HCT116 (cell line): Measurements from ENCODE around the gene SAPCD2. TPM values are rescaled to one million over a fixed set of nuclear protein-coding genes. Genes with fewer than 3 reads are reported as not detected.

ENCODE experiments used
- ATAC-seq: fragments of 200-7000 bp; cut with Tn5 transposase; 2 replicates; pipeline ENCODE4 v1.9.1; 2020; ENCODE audit warnings: mild to moderate bottlenecking, moderate library complexity
- BruUV-seq: library from RNA; stranded (reverse); fragments of 400-500 nt; replicated peaks from 2 replicates; lab custom pipeline; 2021; lab: Mats Ljungman, UMichigan
- CTCF ChIA-PET: fragments of 300-600 bp; sonication (Branson Sonifier 250); formaldehyde crosslinking; loops from one replicate; lab custom pipeline; 2021; ENCODE audit warnings: antibody characterized with exemption; lab: Charles Lee
- POLR2A ChIA-PET: fragments of 300-600, 350-600 bp; sonication (Branson Sonifier 250); formaldehyde crosslinking; loops from one replicate; lab custom pipeline; 2021; ENCODE audit warnings: antibody characterized with exemption; lab: Charles Lee
- RAD21 ChIA-PET, 2 experiments: fragments of 300-600 bp; sonication (Branson Sonifier 250); formaldehyde crosslinking; loops; one replicate each; lab custom pipeline; 2023; ENCODE audit warnings: low total read pairs in 2 of 2; ENCODE audit not compliant: uncharacterized antibody in 2 of 2, unreplicated experiment in 2 of 2, low non-redundant PET in 1 of 2; lab: Charles Lee
- DNase-seq: peaks from one replicate; pipeline ENCODE4 v3.0.0-alpha.2; 2010; ENCODE audit warnings: low read depth, low spot score
- H2AFZ ChIP-seq: fragments of 200-600 bp; shearing (Covaris generic), sonication (generic); 2 replicates; pipeline ENCODE4 v1.6.1; 2017; ENCODE audit warnings: low read depth, mixed run types, mixed read lengths, antibody characterized with exemption, low read length; ENCODE audit not compliant: poor library complexity, severe bottlenecking
- H3K27ac ChIP-seq: 2 replicates; pipeline ENCODE4 v1.5.1; 2012; ENCODE audit warnings: low read depth, low read length
- H3K27me3 ChIP-seq: fragments of 200-600 bp; sonication (generic); 2 replicates; pipeline ENCODE4 v1.6.1; 2016; ENCODE audit warnings: mixed run types, low read length, mixed read lengths; ENCODE audit not compliant: insufficient read depth
- H3K36me3 ChIP-seq, 2 experiments: fragments of 200-500 bp in 1 of 2; fragments of 200-600 bp in 1 of 2; sonication (Bioruptor generic) in 1 of 2; sonication (generic) in 1 of 2; 2 replicates each; pipeline versions ENCODE4 v1.5.1 to v1.6.1; 2014 to 2016; ENCODE audit warnings: low read length in 2 of 2, inconsistent platforms in 1 of 2, mixed read lengths in 1 of 2, mixed run types in 1 of 2; ENCODE audit not compliant: insufficient read depth in 2 of 2, control insufficient read depth in 1 of 2
- H3K4me1 ChIP-seq, 2 experiments: fragments of 200-600 bp in 1 of 2; sonication (generic) in 1 of 2; 2 replicates each; pipeline versions ENCODE4 v1.5.1 to v1.6.1; 2012 to 2017; ENCODE audit warnings: low read length in 2 of 2, inconsistent platforms in 1 of 2, mild to moderate bottlenecking in 1 of 2, mixed read lengths in 1 of 2, mixed run types in 1 of 2, moderate library complexity in 1 of 2; ENCODE audit not compliant: insufficient read depth in 2 of 2, control insufficient read depth in 1 of 2
- H3K4me2 ChIP-seq: fragments of 200-600 bp; sonication (generic); 2 replicates; pipeline ENCODE4 v1.6.1; 2017; ENCODE audit warnings: mixed run types, low read length, mixed read lengths
- H3K4me3 ChIP-seq, 2 experiments: fragments of 200-600 bp in 1 of 2; sonication (generic) in 1 of 2; replicated peaks in 1 of 2; 2 replicates each; pipeline ENCODE4 v1.5.1; 2011 to 2016; ENCODE audit warnings: low read length in 2 of 2, control low read depth in 1 of 2, low read depth in 1 of 2, mild to moderate bottlenecking in 1 of 2, mixed read lengths in 1 of 2, mixed run types in 1 of 2
- H3K79me2 ChIP-seq: fragments of 200-600 bp; sonication (generic); 2 replicates; pipeline ENCODE4 v1.6.1; 2017; ENCODE audit warnings: mild to moderate bottlenecking, mixed run types, low read length, moderate library complexity, mixed read lengths; ENCODE audit not compliant: insufficient read depth
- H3K9ac ChIP-seq: fragments of 200-600 bp; sonication (generic); 2 replicates; pipeline ENCODE4 v1.6.1; 2016; ENCODE audit warnings: low read length, mixed read lengths
- H3K9me2 ChIP-seq: fragments of 200-600 bp; sonication (generic), shearing (Covaris generic); 2 replicates; pipeline ENCODE4 v1.6.1; 2017; ENCODE audit warnings: mixed run types, mild to moderate bottlenecking, moderate library complexity; ENCODE audit not compliant: insufficient read depth
- H3K9me3 ChIP-seq, 2 experiments: fragments of 200-500 bp in 1 of 2; fragments of 200-600 bp in 1 of 2; sonication (Bioruptor generic) in 1 of 2; sonication (generic) in 1 of 2; 2 replicates each; pipeline ENCODE4 v1.6.1; 2014 to 2017; ENCODE audit warnings: low read length in 2 of 2, mixed read lengths in 2 of 2, inconsistent platforms in 1 of 2, low read depth in 1 of 2, mild to moderate bottlenecking in 1 of 2, mixed run types in 1 of 2, moderate library complexity in 1 of 2; ENCODE audit not compliant: control insufficient read depth in 1 of 2, insufficient read depth in 1 of 2
- H4K20me1 ChIP-seq: fragments of 200-600 bp; sonication (generic), shearing (Covaris generic); 2 replicates; pipeline ENCODE4 v1.6.1; 2017; ENCODE audit warnings: mixed run types, mild to moderate bottlenecking, moderate library complexity; ENCODE audit not compliant: insufficient read depth
- ATF3 ChIP-seq: IDR thresholded peaks from 2 replicates; pipeline ENCODE4 v1.6.1; 2012
- CBX3 ChIP-seq: IDR thresholded peaks from 2 replicates; pipeline ENCODE4 v1.6.1; 2012; ENCODE audit warnings: low read depth
- CEBPB ChIP-seq: IDR thresholded peaks from 2 replicates; pipeline ENCODE4 v1.6.1; 2012; ENCODE audit warnings: low read depth
- EGR1 ChIP-seq: IDR thresholded peaks from 2 replicates; pipeline ENCODE4 v1.6.1; 2012; ENCODE audit warnings: low read depth
- ELF1 ChIP-seq: IDR thresholded peaks from 2 replicates; pipeline ENCODE4 v1.6.1; 2012; ENCODE audit warnings: low read depth, borderline replicate concordance
- EZH2phosphoT487 ChIP-seq: fragments of 200-600 bp; IDR thresholded peaks from 2 replicates; pipeline ENCODE4 v1.6.1; 2018; ENCODE audit warnings: antibody characterized with exemption, borderline replicate concordance
- FOSL1 ChIP-seq: IDR thresholded peaks from 2 replicates; pipeline ENCODE4 v1.6.1; 2012; ENCODE audit warnings: low read depth
- JUND ChIP-seq: IDR thresholded peaks from 2 replicates; pipeline ENCODE4 v1.6.1; 2012
- POLR2A ChIP-seq: IDR thresholded peaks from 2 replicates; pipeline ENCODE4 v1.7.0; 2011; ENCODE audit warnings: borderline replicate concordance; ENCODE audit not compliant: insufficient read depth, insufficient read length; ENCODE audit errors: extremely low read depth
- POLR2AphosphoS5 ChIP-seq: IDR thresholded peaks from 2 replicates; pipeline ENCODE4 v1.6.1; 2011; ENCODE audit warnings: mild to moderate bottlenecking, low read depth, low read length, moderate library complexity
- SP1 ChIP-seq: IDR thresholded peaks from 2 replicates; pipeline ENCODE4 v1.6.1; 2012; ENCODE audit warnings: low read depth
- TCF7L2 ChIP-seq: IDR thresholded peaks from 2 replicates; pipeline ENCODE4 v1.7.0; 2011; ENCODE audit warnings: borderline replicate concordance, inconsistent platforms; ENCODE audit not compliant: insufficient read depth, insufficient read length; ENCODE audit errors: extremely low read depth
- YY1 ChIP-seq: IDR thresholded peaks from 2 replicates; pipeline ENCODE4 v1.6.1; 2011; ENCODE audit warnings: low read length, low read depth, moderate library complexity, mild to moderate bottlenecking; ENCODE audit not compliant: insufficient replicate concordance; ENCODE audit errors: extremely low read depth
- ZBTB33 ChIP-seq: IDR thresholded peaks from 2 replicates; pipeline ENCODE4 v1.6.1; 2011; ENCODE audit warnings: mild to moderate bottlenecking, low read length, moderate library complexity; ENCODE audit not compliant: insufficient replicate concordance; ENCODE audit errors: extremely low read depth
- ZFX ChIP-seq: fragments of 450-650 bp; IDR thresholded peaks from 2 replicates; pipeline ENCODE4 v1.6.1; 2017
- ZNF274 ChIP-seq: fragments of 200-500 bp; sonication (Bioruptor generic); IDR thresholded peaks from 2 replicates; pipeline ENCODE4 v1.6.1; 2014; ENCODE audit warnings: mild to moderate bottlenecking, low read depth, low read length, inconsistent platforms
- intact Hi-C: fragments of 100-400 bp; cut with micrococcal nuclease; formaldehyde crosslinking; loops from 2 replicates; pipeline ENCODE4 v1.10.0; 2022
- total RNA-seq: library from RNA; stranded (reverse); gene quantifications from one replicate; pipeline ENCODE4 v1.2.1, GENCODE V29; 2021; ENCODE audit not compliant: unreplicated experiment
- TF ChIP-seq, protein P1 (sequence below): IDR thresholded peaks from 2 replicates; pipeline ENCODE4 v1.6.1; 2012; ENCODE audit warnings: low read depth
- TF ChIP-seq, protein P2 (sequence below), 3 experiments: fragments of 200-600 bp in 1 of 3; sonication (generic) in 1 of 3; IDR thresholded peaks in 2 of 3; conservative IDR thresholded peaks in 1 of 3; 2 replicates each; pipeline ENCODE4 v1.5.1; 2012 to 2017; ENCODE audit warnings: low read depth in 2 of 3, low read length in 2 of 3, antibody characterized with exemption in 1 of 3, borderline replicate concordance in 1 of 3, control low read depth in 1 of 3, mild to moderate bottlenecking in 1 of 3, mixed read lengths in 1 of 3, mixed run types in 1 of 3, moderate library complexity in 1 of 3; ENCODE audit not compliant: insufficient read depth in 1 of 3
- TF ChIP-seq, protein P3 (sequence below): IDR thresholded peaks from 2 replicates; pipeline ENCODE4 v1.6.1; 2012

Gene SAPCD2
- total RNA-seq, 1 experiment from 2014 or later, result 71.7 TPM

GRCh38 chr9:137041124-137041523 lies 29.2 kb downstream of the SAPCD2 start:
- Histone ChIP-seq H3K79me2 (peaks cover 24% of the 10 kb centered on the region; the same call in 1 of the 2 replicates), H3K27me3 (no peaks in the 10 kb centered on the region), H3K4me1 (peaks cover 12 to 23% of the 10 kb centered on the region in 2 experiments), H2AFZ (no peak overlapping the region), H3K36me3 (peaks cover 3 to 7% of the 10 kb centered on the region in 2 experiments; a peak in 2 of 4 replicates), H4K20me1 (no peaks in the 10 kb centered on the region), H3K9ac (no peak overlapping the region), H3K4me3 (no peak overlapping the region), H3K27ac (no peak overlapping the region), H3K9me3 (no peaks in the 10 kb centered on the region), H3K4me2 (no peak overlapping the region), H3K9me2 (no peaks in the 10 kb centered on the region)
- TF ChIP-seq ZBTB33 (no peak), YY1 (no peak), JUND (no peak), EZH2phosphoT487 (no peak), ELF1 (no peak), CBX3 (no peak), CEBPB (no peak), EGR1 (no peak), SP1 (no peak), ZNF274 (no peak), TCF7L2 (no peak), ZFX (no peak), POLR2A (no peak), FOSL1 (no peak), POLR2AphosphoS5 (no peak), ATF3 (no peak)
- TF ChIP-seq, protein P1, sequence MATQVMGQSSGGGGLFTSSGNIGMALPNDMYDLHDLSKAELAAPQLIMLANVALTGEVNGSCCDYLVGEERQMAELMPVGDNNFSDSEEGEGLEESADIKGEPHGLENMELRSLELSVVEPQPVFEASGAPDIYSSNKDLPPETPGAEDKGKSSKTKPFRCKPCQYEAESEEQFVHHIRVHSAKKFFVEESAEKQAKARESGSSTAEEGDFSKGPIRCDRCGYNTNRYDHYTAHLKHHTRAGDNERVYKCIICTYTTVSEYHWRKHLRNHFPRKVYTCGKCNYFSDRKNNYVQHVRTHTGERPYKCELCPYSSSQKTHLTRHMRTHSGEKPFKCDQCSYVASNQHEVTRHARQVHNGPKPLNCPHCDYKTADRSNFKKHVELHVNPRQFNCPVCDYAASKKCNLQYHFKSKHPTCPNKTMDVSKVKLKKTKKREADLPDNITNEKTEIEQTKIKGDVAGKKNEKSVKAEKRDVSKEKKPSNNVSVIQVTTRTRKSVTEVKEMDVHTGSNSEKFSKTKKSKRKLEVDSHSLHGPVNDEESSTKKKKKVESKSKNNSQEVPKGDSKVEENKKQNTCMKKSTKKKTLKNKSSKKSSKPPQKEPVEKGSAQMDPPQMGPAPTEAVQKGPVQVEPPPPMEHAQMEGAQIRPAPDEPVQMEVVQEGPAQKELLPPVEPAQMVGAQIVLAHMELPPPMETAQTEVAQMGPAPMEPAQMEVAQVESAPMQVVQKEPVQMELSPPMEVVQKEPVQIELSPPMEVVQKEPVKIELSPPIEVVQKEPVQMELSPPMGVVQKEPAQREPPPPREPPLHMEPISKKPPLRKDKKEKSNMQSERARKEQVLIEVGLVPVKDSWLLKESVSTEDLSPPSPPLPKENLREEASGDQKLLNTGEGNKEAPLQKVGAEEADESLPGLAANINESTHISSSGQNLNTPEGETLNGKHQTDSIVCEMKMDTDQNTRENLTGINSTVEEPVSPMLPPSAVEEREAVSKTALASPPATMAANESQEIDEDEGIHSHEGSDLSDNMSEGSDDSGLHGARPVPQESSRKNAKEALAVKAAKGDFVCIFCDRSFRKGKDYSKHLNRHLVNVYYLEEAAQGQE, result no peak
- TF ChIP-seq, protein P2, sequence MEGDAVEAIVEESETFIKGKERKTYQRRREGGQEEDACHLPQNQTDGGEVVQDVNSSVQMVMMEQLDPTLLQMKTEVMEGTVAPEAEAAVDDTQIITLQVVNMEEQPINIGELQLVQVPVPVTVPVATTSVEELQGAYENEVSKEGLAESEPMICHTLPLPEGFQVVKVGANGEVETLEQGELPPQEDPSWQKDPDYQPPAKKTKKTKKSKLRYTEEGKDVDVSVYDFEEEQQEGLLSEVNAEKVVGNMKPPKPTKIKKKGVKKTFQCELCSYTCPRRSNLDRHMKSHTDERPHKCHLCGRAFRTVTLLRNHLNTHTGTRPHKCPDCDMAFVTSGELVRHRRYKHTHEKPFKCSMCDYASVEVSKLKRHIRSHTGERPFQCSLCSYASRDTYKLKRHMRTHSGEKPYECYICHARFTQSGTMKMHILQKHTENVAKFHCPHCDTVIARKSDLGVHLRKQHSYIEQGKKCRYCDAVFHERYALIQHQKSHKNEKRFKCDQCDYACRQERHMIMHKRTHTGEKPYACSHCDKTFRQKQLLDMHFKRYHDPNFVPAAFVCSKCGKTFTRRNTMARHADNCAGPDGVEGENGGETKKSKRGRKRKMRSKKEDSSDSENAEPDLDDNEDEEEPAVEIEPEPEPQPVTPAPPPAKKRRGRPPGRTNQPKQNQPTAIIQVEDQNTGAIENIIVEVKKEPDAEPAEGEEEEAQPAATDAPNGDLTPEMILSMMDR (IDR thresholded peaks at IDR 0.05 in 2 of 3, conservative IDR thresholded peaks at IDR 0.05 in 1 of 3; ENCODE audit: borderline replicate concordance in 1 of 3, insufficient read depth in 1 of 3, low read depth in 2 of 3, low read length in 2 of 3), result no peak
- TF ChIP-seq, protein P3, sequence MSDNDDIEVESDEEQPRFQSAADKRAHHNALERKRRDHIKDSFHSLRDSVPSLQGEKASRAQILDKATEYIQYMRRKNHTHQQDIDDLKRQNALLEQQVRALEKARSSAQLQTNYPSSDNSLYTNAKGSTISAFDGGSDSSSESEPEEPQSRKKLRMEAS, result no peak
- ChIA-PET CTCF (no interaction called here), RAD21 (no interaction called here), POLR2A (no interaction called here)
- BruUV-seq, result no TSS peak
- intact Hi-C loops, result no loop called here
- DNase-seq (no peak), ATAC-seq (no peak)
